GM06990 (cell line): ENCODE results near the gene SESN1.

ENCODE experiments used
- DNase-seq: peaks from one replicate; pipeline ENCODE4 v3.0.0-alpha.2; 2011; ENCODE audit not compliant: insufficient read length; ENCODE audit errors: extremely low read depth
- H3K27me3 ChIP-seq: replicated peaks from 2 replicates; pipeline ENCODE4 v1.6.0; 2011; ENCODE audit warnings: low read length; ENCODE audit not compliant: control insufficient read depth, insufficient read depth
- H3K36me3 ChIP-seq: 2 replicates; pipeline ENCODE4 v1.5.1; 2011; ENCODE audit warnings: low read length; ENCODE audit not compliant: control insufficient read depth, insufficient read depth
- H3K4me3 ChIP-seq: replicated peaks from 2 replicates; pipeline ENCODE4 v1.5.1; 2011; ENCODE audit warnings: low read depth, mild to moderate bottlenecking, control low read depth, low read length
- TF ChIP-seq, protein P1 (sequence below): IDR thresholded peaks from 2 replicates; pipeline ENCODE4 v1.5.1; 2011; ENCODE audit warnings: low read length, control low read depth, mild to moderate bottlenecking, inconsistent platforms; ENCODE audit not compliant: insufficient read depth, poor library complexity, severe bottlenecking

SESN1 gene

DNA sequence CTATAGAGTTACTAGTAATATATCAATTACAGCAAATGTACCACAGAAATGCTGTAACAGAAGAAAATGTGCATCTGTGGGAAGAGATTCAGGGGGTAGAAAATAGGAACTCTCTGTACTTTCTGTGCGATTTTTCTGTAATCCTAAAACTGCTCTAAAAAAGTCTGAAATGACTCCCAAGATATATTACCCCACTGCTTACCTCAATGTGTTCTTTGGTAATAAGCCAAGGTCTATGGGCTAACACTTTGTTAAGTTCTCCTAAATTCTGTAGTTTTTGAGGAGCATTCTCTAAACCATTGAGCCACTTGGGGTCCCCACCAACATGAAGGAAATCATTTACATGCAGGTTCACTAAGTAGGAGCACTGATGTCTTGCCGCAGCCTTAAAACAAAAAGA lies 94.4 kb downstream of the SESN1 start:
- no peak for DNase-seq
- Histone ChIP-seq H3K36me3 (no peaks in the 10 kb centered on the region), H3K4me3 (no peak overlapping the region), H3K27me3 (no peaks in the 10 kb centered on the region)
- TF ChIP-seq, protein P1, sequence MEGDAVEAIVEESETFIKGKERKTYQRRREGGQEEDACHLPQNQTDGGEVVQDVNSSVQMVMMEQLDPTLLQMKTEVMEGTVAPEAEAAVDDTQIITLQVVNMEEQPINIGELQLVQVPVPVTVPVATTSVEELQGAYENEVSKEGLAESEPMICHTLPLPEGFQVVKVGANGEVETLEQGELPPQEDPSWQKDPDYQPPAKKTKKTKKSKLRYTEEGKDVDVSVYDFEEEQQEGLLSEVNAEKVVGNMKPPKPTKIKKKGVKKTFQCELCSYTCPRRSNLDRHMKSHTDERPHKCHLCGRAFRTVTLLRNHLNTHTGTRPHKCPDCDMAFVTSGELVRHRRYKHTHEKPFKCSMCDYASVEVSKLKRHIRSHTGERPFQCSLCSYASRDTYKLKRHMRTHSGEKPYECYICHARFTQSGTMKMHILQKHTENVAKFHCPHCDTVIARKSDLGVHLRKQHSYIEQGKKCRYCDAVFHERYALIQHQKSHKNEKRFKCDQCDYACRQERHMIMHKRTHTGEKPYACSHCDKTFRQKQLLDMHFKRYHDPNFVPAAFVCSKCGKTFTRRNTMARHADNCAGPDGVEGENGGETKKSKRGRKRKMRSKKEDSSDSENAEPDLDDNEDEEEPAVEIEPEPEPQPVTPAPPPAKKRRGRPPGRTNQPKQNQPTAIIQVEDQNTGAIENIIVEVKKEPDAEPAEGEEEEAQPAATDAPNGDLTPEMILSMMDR = no peak

DNA sequence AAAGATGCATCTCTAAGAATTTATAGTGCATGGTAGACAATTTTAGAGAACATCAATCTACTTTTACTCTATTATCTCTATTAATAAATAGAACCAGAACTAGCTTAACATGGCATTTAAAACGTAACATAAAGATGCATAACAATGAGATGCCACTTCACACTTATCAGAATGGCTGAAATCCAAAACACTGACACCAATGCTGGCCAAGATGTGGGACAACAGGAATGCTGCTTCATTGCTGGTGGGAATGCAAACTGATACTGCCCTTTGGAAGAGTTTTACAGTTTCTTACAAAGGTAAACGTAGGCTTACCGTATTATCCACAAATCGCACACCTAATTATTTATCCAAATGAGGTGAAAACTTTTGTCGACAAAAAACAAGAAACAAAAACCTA lies 95.2 kb downstream of the SESN1 start:
- no peak for DNase-seq
- TF ChIP-seq, protein P1 = no peak
- Histone ChIP-seq H3K36me3 (no peaks in the 10 kb centered on the region), H3K27me3 (no peaks in the 10 kb centered on the region), H3K4me3 (no peak overlapping the region)

DNA sequence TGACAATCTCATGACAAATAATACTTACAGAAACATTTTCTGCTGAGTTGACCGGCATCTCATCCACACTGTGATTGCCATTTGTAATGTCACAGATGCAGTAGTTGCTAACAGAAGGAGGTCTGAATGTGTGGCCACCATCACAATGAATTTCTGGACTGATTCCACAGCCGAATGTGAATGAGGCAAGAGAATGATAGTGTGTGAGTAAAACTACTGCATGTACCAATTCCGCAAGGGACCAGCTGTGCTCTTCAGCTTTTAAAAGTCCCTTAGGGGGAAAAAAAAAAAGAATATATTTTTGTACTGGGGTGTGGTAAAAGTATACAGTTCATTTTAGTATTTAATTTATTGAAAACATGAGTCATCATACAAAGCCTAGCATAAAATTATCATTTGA lies 96.2 kb downstream of the SESN1 start:
- TF ChIP-seq, protein P1 = no peak
- no peaks in the 10 kb centered on the region for H3K36me3 ChIP-seq
- no peaks in the 10 kb centered on the region for H3K27me3 ChIP-seq
- no peak for DNase-seq
- no peak overlapping the region for H3K4me3 ChIP-seq

DNA sequence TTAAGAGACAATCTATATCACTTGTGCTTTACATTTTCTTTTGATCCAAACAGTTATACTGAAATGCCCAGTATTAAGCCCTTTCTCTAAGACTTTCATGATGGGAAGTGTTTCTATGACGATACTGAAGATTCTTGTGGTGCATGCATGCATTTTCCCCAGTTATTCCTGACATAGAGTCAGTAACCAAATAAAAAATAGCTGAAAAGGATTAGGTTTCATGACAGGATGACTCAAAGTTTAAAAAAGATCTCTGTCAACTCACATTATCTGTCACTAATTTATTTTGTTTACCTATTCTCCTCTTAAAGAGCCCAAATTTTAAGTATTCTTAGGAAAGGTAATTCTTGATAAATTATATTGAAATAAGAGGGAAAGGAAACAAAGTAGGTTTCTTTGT lies 98.4 kb downstream of the SESN1 start:
- no peak overlapping the region for H3K4me3 ChIP-seq
- no peak for DNase-seq
- TF ChIP-seq, protein P1 = no peak
- no peaks in the 10 kb centered on the region for H3K36me3 ChIP-seq
- H3K27me3 ChIP-seq = no peaks in the 10 kb centered on the region

DNA sequence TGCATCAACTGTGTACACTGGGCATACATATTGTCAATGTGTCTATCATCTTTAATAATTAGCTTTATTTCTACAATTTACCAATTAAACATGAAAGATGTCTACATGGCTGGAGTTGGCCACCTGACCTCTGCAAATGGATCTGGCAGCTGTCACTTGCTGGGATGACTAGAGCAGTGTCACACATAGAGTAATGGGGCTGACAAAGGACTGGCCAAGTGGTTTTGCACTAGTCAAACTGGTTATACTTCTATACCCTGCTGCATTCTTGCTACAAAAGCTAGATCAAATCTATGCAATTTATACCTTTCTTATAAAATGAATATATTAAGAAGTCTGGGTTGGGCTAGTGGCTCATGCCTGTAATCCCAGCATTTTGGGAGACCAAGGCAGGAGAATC lies 99.3 kb downstream of the SESN1 start:
- Histone ChIP-seq H3K27me3 (no peaks in the 10 kb centered on the region), H3K4me3 (no peak overlapping the region), H3K36me3 (no peaks in the 10 kb centered on the region)
- TF ChIP-seq, protein P1 = no peak
- no peak for DNase-seq

DNA sequence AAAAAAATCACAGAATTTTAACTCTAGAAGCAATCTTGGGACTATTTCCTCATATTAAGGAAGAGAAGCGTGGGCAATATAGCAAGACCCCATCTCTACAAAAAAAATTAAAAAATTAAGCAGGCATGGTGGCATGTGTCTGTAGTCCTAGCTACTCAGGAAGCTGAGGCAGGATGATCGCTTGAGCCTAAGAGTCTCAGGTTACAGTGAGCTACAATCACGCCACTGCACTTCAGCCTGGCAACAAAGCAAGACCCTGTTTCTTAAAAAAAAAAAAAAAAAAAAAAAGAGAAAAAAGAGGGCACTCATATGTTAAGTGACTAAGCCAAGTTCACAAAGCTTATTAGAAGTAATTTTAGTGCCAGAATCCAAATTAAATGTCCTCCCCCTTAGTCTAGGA lies 100.8 kb downstream of the SESN1 start:
- TF ChIP-seq, protein P1 = no peak
- no peaks in the 10 kb centered on the region for H3K36me3 ChIP-seq
- no peak for DNase-seq
- no peaks in the 10 kb centered on the region for H3K27me3 ChIP-seq
- no peak overlapping the region for H3K4me3 ChIP-seq
